OCI-M2 (cell line): Measurements from ENCODE around the gene CTDP1.

Source experiments
- DNase-seq: peaks from one replicate; lab custom pipeline; 2025; ENCODE audit not compliant: unreplicated experiment; lab: John Stamatoyannopoulos, UW

CTDP1 gene

GRCh38 chr18:79755496-79756142 is 76.0 kb downstream of the CTDP1 start:
- DNase-seq: no peak

DNA sequence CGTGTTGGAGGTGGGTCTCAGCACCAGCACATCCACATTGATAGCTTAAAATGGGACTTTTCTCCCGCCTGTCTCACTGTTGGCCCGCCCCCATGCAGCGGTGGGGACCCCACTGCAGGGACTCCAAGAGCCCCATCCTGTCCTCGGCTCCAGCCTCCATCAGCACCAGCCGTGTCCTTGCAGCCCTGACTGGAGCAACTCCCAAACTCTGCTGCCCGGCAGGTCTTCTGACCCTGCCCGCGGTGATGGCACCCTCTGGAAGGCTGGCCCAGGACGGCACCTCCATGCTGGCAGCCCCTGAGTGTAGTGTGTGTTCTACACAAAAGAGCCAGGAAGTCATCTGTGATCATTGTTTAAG is 76.5 kb downstream of the CTDP1 start:
- no peak for DNase-seq

DNA sequence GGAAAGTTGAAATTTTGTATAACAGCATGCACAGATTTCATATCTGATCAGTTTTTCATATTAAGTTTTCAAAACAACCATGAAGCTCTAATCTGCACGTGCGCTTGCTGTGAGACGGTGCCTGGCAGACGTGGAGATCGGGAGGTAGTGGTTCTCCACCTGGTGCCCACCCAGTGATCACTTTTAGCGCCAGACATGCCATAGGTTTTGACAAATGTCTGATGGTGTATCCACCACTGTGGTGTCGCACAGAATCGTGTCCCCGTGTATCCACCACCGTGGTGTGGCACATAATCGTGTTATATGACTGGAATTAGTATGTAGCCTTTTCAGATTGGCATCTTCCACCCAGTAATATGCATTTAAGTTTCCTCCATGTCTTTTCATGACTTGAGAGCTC is 77.2 kb downstream of the CTDP1 start:
- DNase-seq: no peak

DNA sequence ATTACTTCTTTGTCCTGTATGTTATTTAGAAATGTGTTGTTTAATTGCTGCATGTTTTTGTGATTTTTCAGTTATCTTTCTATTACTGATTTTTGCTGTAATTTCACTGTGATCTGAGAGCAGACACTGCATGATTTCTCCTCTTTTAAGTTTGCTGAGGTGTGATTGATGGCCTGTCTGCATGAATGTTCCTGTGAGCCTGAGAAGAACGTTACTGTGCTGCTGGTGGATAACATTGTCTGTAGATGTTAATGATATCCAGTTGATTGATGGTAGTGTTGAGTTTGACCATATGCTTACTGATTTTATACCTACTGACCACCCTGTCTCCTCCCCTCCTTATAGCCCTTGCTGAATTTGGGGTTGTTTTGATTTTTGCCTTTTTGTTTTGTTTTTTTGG is 80.7 kb downstream of the CTDP1 start:
- DNase-seq: no peak

- no peak for DNase-seq
These were observed 81.3 kb downstream of the CTDP1 start for GRCh38 chr18:79760881-79761280.

DNA sequence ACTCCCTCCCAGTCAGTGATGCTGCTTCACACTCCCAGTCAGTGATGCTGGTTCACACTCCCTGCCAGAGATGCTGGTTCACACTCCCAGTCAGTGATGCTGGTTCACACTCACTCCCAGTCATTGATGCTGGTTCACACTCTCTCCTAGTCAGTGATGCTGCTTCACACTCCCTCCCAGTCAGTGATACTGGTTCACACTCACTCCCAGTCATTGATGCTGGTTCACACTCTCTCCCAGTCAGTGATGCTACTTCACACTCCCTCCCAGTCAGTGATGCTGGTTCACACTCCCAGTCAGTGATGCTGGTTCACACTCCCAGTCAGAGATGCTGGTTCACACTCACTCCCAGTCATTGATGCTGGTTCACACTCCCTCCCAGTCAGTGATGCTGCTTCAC is 83.8 kb downstream of the CTDP1 start:
- no peak for DNase-seq

- no peak for DNase-seq
These were observed 84.5 kb downstream of the CTDP1 start for GRCh38 chr18:79764131-79764530.

- DNase-seq: no peak
These were observed 86.1 kb downstream of the CTDP1 start for GRCh38 chr18:79765491-79766245.

- no peak for DNase-seq
These were observed 86.7 kb downstream of the CTDP1 start for GRCh38 chr18:79766308-79766707.

- no peak for DNase-seq
These were observed 89.1 kb downstream of the CTDP1 start for GRCh38 chr18:79768745-79769144.

DNA sequence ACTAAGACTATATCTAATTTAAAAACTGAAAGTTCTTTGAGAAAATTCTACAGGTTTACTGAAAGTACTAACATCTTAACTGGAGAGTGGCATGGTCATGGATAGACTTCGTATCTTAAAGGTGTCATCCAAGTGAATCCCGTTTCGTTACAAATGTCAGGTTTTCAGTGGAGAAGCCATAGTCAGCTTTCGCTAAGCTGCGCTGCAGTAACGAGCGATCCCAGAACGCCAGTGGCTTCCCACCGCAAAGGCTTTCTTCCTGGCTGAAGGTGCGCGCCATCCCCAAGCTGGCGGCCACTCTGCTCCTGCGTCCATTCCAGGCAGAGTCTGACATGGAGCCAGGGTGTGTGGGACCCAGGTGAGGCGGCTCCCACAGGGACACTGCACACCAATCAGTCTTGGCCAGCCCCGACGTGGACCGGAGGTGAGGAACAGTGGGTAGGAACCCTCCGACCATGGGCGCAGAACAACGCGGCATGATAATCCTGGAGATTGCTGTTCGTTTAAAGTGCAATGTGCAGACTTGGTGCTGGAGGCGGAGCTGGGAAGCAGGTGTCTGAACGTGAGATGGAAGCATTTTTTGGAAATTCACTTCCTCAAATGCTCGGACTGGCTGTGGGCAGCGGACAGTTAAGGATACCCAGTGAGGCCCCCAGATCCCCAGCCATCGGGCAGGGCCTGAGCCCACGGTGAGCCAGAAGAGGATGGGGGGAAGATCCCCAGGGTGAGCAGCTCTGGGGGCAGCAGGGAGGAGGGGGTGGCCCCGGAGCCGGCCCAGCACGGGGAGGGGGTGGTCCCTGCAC is 90.3 kb downstream of the CTDP1 start:
- DNase-seq: no peak

DNA sequence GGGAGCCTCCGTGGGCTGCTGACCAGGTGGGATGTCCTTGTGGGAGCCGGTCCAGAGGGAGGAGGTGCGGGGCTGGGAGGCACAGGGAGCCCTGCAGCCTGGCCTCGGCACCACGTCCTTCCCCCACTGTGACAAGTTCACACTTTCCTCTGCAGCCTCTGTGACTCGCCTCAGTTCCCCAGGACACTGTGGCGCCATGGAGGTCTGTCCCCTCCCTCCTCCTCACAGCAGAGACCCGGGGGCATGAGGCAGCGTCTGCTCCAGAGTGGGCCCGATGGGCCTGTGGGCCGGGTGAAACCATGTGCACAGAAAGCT is 90.9 kb downstream of the CTDP1 start:
- no peak for DNase-seq

- no peak for DNase-seq
These were observed 91.2 kb downstream of the CTDP1 start for GRCh38 chr18:79770826-79771225.

- no peak for DNase-seq
These were observed 92.0 kb downstream of the CTDP1 start for GRCh38 chr18:79771446-79772107.

DNA sequence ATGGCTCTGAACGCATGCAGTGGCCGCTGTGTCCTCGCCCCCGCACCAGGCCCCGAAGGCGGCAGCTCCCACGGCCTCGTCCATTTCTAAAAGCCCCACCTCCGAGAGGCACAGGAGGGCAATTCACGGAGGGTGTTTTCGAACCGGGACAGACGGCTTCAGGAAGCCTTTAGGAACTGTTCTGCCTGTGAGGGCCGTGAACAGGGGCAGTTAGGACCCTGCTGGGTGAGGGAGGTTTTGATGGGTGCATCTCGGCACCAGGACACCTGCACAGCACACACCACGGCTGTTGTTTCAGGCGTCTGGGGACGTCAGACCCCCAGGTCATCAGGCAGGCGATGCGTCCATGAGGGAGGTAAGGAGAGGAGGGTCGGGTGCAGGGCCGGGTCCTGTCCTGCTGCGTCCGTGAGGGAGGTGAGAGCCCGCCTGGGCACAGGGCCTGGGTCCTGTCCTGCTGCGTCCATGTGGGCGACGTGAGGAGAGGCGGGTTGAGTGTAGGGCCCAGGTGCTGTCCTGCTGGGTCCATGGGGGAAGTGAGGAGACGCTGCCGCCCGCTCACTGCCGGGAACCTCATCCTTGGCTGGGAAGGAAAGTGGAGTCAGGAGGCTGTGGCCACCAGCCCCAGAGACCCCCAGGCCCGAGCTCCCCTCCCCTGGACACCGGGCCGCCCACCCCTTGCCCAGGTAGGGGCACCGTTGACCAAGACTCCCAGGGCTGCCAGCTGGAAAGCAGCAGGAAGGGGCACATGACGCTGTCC is 92.7 kb downstream of the CTDP1 start:
- no peak for DNase-seq

GRCh38 chr18:79772865-79773696 is 93.5 kb downstream of the CTDP1 start:
- DNase-seq: no peak

DNA sequence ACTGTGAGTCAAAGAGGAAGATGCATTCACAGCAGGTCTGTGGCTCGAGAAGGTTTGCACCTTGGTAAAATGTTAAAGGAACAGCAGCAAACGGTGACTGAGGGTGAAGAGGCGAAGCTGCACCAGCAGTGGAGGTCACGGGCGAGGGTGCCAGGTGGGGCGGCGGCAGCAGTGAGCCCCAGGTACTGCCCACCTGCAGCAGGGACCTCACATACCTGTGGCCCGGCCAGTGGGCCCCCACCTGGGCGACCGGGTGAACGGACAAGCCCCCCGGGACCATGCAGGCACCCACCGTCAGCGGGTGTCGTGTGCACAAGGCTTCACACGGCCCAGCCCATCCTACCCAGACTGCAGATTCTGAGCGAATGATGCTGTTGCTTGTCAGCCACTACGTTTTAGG is 94.5 kb downstream of the CTDP1 start:
- no peak for DNase-seq

GRCh38 chr18:79775441-79776221 is 96.0 kb downstream of the CTDP1 start:
- DNase-seq: no peak

DNA sequence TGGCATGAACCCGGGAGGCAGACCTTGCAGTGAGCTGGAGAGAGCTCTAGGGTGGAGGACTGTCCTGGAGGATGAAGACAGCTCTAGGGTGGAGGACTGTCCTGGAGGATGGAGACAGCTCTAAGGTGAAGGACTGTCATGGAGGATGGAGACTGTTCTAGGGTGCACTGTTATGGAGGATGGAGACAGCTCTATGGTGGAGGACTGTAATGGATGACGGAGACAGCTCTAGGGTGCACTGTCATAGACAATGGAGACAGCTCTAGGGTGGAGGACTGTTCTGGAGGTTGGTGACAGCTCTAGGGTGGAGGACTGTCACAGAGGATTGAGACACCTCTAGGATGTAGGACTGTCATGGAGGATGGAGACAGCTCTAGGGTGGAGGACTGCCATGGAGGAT is 97.1 kb downstream of the CTDP1 start:
- no peak for DNase-seq
